ENCODE data around the gene STX8.

The STX8 gene

GRCh38 chr17:9419932-9420453 is 155.6 kb downstream of the STX8 start:
- no peaks in the 10 kb centered on the region for H3K4me1 ChIP-seq (ENCODE audit: control insufficient read depth, insufficient read depth, low read length)
- H3K36me3 ChIP-seq (ENCODE audit: control insufficient read depth in 2 of 2, insufficient read depth in 1 of 2, low read length in 2 of 2) = no peaks in the 10 kb centered on the region
- POLR2A ChIA-PET = no interaction called here
- no peak overlapping the region for H3K27ac ChIP-seq (ENCODE audit: extremely low read depth, low read depth, low read length)
- no peak overlapping the region for H3K4me3 ChIP-seq (ENCODE audit: low read depth, low read length)
- no peak for TF ChIP-seq ZNF624 (tag by site-specific recombination; IDR thresholded peaks at IDR 0.05)
- no peak for TF ChIP-seq GLIS1 (tag by site-specific recombination; IDR thresholded peaks at IDR 0.05)
- CTCF ChIA-PET = interaction anchor here (1.5 kb wide), 1 partner anchor 47 kb away, joined by 5 read pairs; no protein-coding TSS in a partner anchor
- H3K9me3 ChIP-seq (ENCODE audit: control insufficient read depth, insufficient read depth, low read depth, low read length) = peaks cover 2% of the 10 kb centered on the region; the same call in 1 of the 2 replicates

DNA sequence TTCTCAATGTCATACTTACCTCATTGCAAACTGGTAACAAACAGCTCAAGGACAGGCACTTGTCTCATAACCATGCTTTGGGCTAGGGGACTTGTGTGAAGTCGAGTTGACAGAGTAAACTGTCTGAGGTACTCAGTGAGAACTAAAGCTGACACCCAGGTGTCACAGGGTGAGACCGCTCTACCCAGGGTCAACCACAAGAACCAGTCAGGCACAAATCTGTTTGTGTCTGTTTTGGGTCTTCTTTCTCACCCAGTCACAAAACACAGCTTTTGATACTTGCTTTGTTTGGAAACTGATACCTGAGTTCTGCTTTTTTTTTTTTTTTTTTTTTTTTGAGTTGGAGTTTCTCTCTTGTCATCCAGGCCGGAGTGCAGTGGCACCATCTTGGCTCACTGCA is 161.1 kb downstream of the STX8 start:
- Histone ChIP-seq H3K36me3 (ENCODE audit: control insufficient read depth in 2 of 2, insufficient read depth in 1 of 2, low read length in 2 of 2) (no peaks in the 10 kb centered on the region), H3K27ac (ENCODE audit: extremely low read depth, low read depth, low read length) (no peak overlapping the region), H3K4me3 (ENCODE audit: low read depth, low read length) (no peak overlapping the region), H3K9me3 (ENCODE audit: control insufficient read depth, insufficient read depth, low read depth, low read length) (peaks cover 2% of the 10 kb centered on the region), H3K4me1 (ENCODE audit: control insufficient read depth, insufficient read depth, low read length) (peaks cover 14% of the 10 kb centered on the region)
- POLR2A ChIA-PET = interaction anchor here (0.6 kb wide), 1 partner anchor 347 kb away, joined by 3 read pairs; no protein-coding TSS in a partner anchor
- CTCF ChIA-PET = interaction anchor here (0.9 to 1.1 kb wide), 2 partner anchors 12 to 14 kb away, joined by 3 to 5 read pairs; no protein-coding TSS in a partner anchor
- TF ChIP-seq ZNF571 (tag by site-specific recombination; IDR thresholded peaks at IDR 0.05) (no peak), ZNF610 (tag by site-specific recombination; IDR thresholded peaks at IDR 0.05; ENCODE audit: borderline replicate concordance) (no peak), SP7 (tag by site-specific recombination; IDR thresholded peaks at IDR 0.05) (no peak), OSR2 (tag by site-specific recombination; IDR thresholded peaks at IDR 0.05) (no peak), ZNF677 (tag by site-specific recombination; IDR thresholded peaks at IDR 0.05) (no peak), HOXA7 (CRISPR knock-in tag; IDR thresholded peaks at IDR 0.05; ENCODE audit: borderline replicate concordance) (no peak), ZNF513 (tag by site-specific recombination; IDR thresholded peaks at IDR 0.05) (no peak), ZNF768 (tag by site-specific recombination; IDR thresholded peaks at IDR 0.05) (no peak), ZNF433 (tag by site-specific recombination; IDR thresholded peaks at IDR 0.05; ENCODE audit: low read depth) (no peak), ZXDB (tag by site-specific recombination; IDR thresholded peaks at IDR 0.05) (no peak), ZNF544 (tag by site-specific recombination; IDR thresholded peaks at IDR 0.05) (no peak), ZNF658 (tag by site-specific recombination; IDR thresholded peaks at IDR 0.05) (no peak), YY2 (tag by site-specific recombination; IDR thresholded peaks at IDR 0.05) (no peak), WT1 (tag by site-specific recombination; IDR thresholded peaks at IDR 0.05) (no peak), ZNF548 (tag by site-specific recombination; IDR thresholded peaks at IDR 0.05) (no peak)
- TF ChIP-seq, protein P1, sequence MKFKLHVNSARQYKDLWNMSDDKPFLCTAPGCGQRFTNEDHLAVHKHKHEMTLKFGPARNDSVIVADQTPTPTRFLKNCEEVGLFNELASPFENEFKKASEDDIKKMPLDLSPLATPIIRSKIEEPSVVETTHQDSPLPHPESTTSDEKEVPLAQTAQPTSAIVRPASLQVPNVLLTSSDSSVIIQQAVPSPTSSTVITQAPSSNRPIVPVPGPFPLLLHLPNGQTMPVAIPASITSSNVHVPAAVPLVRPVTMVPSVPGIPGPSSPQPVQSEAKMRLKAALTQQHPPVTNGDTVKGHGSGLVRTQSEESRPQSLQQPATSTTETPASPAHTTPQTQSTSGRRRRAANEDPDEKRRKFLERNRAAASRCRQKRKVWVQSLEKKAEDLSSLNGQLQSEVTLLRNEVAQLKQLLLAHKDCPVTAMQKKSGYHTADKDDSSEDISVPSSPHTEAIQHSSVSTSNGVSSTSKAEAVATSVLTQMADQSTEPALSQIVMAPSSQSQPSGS (tag by site-specific recombination; IDR thresholded peaks at IDR 0.05; ENCODE audit: low read depth) = no peak
- TF ChIP-seq, protein P2, sequence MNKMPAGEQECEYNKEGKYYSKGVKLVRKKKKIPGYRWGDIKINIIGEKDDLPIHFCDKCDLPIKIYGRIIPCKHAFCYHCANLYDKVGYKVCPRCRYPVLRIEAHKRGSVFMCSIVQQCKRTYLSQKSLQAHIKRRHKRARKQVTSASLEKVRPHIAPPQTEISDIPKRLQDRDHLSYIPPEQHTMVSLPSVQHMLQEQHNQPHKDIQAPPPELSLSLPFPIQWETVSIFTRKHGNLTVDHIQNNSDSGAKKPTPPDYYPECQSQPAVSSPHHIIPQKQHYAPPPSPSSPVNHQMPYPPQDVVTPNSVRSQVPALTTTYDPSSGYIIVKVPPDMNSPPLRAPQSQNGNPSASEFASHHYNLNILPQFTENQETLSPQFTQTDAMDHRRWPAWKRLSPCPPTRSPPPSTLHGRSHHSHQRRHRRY (tag by site-specific recombination; IDR thresholded peaks at IDR 0.05) = no peak
- TF ChIP-seq, protein P3, sequence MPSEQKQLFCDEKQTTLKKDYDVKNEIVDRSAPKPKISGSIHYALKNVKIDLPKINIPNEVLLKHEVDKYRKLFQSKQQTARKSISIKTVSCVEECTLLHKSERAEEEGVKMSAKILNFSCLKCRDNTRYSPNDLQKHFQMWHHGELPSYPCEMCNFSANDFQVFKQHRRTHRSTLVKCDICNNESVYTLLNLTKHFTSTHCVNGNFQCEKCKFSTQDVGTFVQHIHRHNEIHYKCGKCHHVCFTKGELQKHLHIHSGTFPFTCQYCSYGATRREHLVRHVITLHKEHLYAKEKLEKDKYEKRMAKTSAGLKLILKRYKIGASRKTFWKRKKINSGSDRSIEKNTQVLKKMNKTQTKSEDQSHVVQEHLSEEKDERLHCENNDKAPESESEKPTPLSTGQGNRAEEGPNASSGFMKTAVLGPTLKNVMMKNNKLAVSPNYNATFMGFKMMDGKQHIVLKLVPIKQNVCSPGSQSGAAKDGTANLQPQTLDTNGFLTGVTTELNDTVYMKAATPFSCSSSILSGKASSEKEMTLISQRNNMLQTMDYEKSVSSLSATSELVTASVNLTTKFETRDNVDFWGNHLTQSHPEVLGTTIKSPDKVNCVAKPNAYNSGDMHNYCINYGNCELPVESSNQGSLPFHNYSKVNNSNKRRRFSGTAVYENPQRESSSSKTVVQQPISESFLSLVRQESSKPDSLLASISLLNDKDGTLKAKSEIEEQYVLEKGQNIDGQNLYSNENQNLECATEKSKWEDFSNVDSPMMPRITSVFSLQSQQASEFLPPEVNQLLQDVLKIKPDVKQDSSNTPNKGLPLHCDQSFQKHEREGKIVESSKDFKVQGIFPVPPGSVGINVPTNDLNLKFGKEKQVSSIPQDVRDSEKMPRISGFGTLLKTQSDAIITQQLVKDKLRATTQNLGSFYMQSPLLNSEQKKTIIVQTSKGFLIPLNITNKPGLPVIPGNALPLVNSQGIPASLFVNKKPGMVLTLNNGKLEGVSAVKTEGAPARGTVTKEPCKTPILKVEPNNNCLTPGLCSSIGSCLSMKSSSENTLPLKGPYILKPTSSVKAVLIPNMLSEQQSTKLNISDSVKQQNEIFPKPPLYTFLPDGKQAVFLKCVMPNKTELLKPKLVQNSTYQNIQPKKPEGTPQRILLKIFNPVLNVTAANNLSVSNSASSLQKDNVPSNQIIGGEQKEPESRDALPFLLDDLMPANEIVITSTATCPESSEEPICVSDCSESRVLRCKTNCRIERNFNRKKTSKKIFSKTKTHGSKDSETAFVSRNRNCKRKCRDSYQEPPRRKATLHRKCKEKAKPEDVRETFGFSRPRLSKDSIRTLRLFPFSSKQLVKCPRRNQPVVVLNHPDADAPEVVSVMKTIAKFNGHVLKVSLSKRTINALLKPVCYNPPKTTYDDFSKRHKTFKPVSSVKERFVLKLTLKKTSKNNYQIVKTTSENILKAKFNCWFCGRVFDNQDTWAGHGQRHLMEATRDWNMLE (tag by site-specific recombination; conservative IDR thresholded peaks at IDR 0.05; ENCODE audit: low read depth) = no peak

Data from HEK293 (cell line).